Uterus (tissue), 2 donors: ENCODE results near the gene PUM1.

Experiments
- CTCF ChIP-seq, 4 experiments: fragments of 200-600 bp in 2 of 4; fragments of 450-650 bp in 2 of 4; sonication (generic) in 2 of 4; IDR thresholded peaks; one replicate each; pipeline ENCODE4 v1.5.1; 2016 to 2019; ENCODE audit warnings: antibody characterized with exemption in 4 of 4, mild to moderate bottlenecking in 2 of 4, moderate library complexity in 1 of 4
- POLR2A ChIP-seq, 2 donors: fragments of 450-650 bp; IDR thresholded peaks; one replicate each; pipeline ENCODE4 v1.6.1; 2016; ENCODE audit warnings: antibody characterized with exemption in 2 of 2, mild to moderate bottlenecking in 1 of 2, moderate library complexity in 1 of 2

DNA sequence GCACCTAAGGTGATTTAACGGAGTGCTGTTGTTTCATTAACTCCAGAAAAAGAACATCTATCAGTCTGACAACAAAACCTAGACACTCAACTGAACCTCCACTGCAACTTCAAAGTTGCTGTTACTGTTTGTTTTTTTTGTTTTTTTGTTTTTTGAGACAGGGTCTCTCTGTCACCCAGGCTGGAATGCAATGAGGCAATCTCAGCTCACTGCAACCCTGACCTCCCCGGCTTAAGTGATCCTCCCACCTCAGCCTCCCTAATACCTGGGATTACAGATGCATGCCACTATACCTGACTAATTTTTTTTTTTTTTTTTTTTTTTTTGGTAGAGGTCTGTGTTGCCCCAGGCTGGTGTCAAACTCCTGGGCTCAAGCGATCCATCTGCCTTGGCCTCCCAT, 90.3 kb downstream of the PUM1 start:
- TF ChIP-seq CTCF (IDR thresholded peaks at IDR 0.05) (no peak), POLR2A (IDR thresholded peaks at IDR 0.05) (no peak)
